PFSK-1 (cell line): ENCODE results near the gene RPL41.

Experiments
- FOXP2 ChIP-seq: optimal IDR thresholded peaks from 2 replicates; pipeline ENCODE3; 2011; ENCODE audit warnings: borderline replicate concordance, control low read depth, inconsistent platforms; ENCODE audit not compliant: insufficient read depth; ENCODE audit errors: extremely low read length, extremely low read depth
- POLR2AphosphoS5 ChIP-seq: IDR thresholded peaks from 2 replicates; pipeline ENCODE4 v1.6.1; 2012; ENCODE audit warnings: low read depth, mild to moderate bottlenecking, control low read depth, low read length, moderate library complexity
- REST ChIP-seq, 2 experiments: IDR thresholded peaks; 2 replicates each; pipeline versions ENCODE4 v1.6.1 to v1.8.0; 2011 to 2012; ENCODE audit warnings: low read depth in 2 of 2, low read length in 2 of 2, control low read depth in 1 of 2, inconsistent platforms in 1 of 2, mild to moderate bottlenecking in 1 of 2, moderate library complexity in 1 of 2; ENCODE audit not compliant: insufficient read depth in 1 of 2
- SIN3A ChIP-seq: IDR thresholded peaks from 2 replicates; pipeline ENCODE4 v1.6.1; 2012; ENCODE audit warnings: mild to moderate bottlenecking, low read length, moderate library complexity, borderline replicate concordance; ENCODE audit not compliant: insufficient read depth
- TAF1 ChIP-seq: IDR thresholded peaks from 2 replicates; pipeline ENCODE4 v1.6.1; 2012; ENCODE audit warnings: low read length, control low read depth, borderline replicate concordance; ENCODE audit not compliant: insufficient read depth

Gene RPL41

GRCh38 chr12:56137853-56138571 is 21.6 kb downstream of the RPL41 start:
- no peak for TF ChIP-seq REST (IDR thresholded peaks at IDR 0.05; ENCODE audit: insufficient read depth in 1 of 2, low read depth in 2 of 2, low read length in 2 of 2)
- TF ChIP-seq FOXP2 = no peak
- TF ChIP-seq TAF1 = no peak
- no peak for TF ChIP-seq SIN3A
- no peak for TF ChIP-seq POLR2AphosphoS5

DNA sequence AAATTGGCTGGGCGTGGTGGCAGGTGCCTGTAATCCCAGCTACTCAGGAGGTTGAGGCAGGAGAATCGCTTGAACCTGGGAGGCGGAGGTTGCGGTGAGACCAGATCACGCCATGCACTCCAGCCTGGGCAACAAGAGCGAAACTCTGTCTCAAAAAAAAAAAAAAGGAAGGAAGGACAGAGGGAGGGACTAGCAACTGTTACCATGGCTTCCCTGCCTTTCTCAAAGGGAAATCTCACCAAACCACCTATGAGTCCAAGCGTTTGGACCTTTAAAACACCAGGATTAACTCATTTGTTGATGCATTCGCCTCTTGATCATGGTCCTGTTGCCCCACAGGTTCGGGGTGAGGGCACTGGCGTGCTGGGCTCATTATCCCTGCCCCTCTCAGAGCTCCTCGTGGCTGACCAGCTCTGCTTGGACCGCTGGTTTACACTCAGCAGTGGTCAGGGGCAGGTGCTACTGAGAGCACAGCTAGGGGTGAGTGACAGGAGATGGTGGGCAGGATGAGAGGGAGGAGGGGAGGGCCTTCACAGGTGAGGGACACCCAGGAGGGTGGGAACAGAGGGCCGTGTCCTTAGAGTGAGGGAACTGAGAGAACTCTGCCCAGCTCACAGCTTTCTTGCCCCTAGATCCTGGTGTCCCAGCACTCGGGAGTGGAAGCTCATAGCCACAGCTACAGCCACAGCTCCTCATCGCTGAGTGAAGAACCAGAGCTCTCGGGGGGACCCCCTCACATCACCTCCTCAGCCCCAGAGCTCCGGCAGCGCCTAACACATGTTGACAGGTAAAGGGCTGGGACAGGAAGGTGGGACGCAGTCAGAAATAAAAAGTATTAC is 25.7 kb downstream of the RPL41 start:
- TF ChIP-seq TAF1 (no peak), FOXP2 (no peak), POLR2AphosphoS5 (no peak), SIN3A (no peak), REST (IDR thresholded peaks at IDR 0.05; ENCODE audit: insufficient read depth in 1 of 2, low read depth in 2 of 2, low read length in 2 of 2) (no peak)

DNA sequence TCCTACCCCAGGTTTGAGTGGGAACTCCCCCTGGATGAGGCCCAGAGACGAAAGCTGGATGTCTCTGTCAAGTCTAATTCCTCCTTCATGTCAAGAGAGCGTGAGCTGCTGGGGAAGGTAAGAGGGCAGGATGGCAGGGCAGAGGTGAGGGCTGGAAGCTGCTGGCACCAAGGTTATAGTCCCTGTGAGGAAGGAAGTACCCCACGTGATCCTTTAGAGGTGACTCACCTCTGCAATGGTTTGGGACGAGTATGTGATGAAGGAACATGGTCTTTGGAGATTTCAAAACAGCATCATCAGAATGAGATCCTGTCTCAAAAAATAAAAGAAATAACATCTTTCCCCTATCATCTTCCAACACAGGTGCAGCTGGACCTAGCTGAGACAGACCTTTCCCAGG is 26.8 kb downstream of the RPL41 start:
- TF ChIP-seq POLR2AphosphoS5 = no peak
- TF ChIP-seq REST (IDR thresholded peaks at IDR 0.05; ENCODE audit: insufficient read depth in 1 of 2, low read depth in 2 of 2, low read length in 2 of 2) = no peak
- TF ChIP-seq SIN3A = no peak
- TF ChIP-seq TAF1 = no peak
- TF ChIP-seq FOXP2 = no peak

- TF ChIP-seq REST (IDR thresholded peaks at IDR 0.05; ENCODE audit: insufficient read depth in 1 of 2, low read depth in 2 of 2, low read length in 2 of 2) (no peak), FOXP2 (no peak), TAF1 (no peak), POLR2AphosphoS5 (no peak), SIN3A (no peak)
Measured at GRCh38 chr12:56143870-56144269, 27.4 kb downstream of the RPL41 start.
